Pulmonary artery endothelial cell (primary cell): ENCODE measurements around the gene MECP2. TPM values are rescaled to one million over a fixed set of nuclear protein-coding genes. Genes with fewer than 3 reads are reported as not detected.
A peak's percentile ranks its signal among the peaks of the same experiment; 100 is the strongest.
"Not testable (repeated sequence)": the region's sequence is repeated elsewhere in the genome, so short reads cannot be mapped to it uniquely, and the experiment has no call there.

ENCODE experiments used
- DNase-seq: peaks from one replicate; pipeline ENCODE4 v3.0.0-alpha.2; 2011; ENCODE audit warnings: low read depth, low spot score
- total RNA-seq: library from RNA; depleted of rRNA; stranded (reverse); fragments of >200 nt; gene quantifications from 2 replicates; pipeline ENCODE4 v1.2.3, GENCODE V29; 2014

MECP2 gene
- total RNA-seq = 20.4 and 21.6 TPM in 2 replicates

DNA sequence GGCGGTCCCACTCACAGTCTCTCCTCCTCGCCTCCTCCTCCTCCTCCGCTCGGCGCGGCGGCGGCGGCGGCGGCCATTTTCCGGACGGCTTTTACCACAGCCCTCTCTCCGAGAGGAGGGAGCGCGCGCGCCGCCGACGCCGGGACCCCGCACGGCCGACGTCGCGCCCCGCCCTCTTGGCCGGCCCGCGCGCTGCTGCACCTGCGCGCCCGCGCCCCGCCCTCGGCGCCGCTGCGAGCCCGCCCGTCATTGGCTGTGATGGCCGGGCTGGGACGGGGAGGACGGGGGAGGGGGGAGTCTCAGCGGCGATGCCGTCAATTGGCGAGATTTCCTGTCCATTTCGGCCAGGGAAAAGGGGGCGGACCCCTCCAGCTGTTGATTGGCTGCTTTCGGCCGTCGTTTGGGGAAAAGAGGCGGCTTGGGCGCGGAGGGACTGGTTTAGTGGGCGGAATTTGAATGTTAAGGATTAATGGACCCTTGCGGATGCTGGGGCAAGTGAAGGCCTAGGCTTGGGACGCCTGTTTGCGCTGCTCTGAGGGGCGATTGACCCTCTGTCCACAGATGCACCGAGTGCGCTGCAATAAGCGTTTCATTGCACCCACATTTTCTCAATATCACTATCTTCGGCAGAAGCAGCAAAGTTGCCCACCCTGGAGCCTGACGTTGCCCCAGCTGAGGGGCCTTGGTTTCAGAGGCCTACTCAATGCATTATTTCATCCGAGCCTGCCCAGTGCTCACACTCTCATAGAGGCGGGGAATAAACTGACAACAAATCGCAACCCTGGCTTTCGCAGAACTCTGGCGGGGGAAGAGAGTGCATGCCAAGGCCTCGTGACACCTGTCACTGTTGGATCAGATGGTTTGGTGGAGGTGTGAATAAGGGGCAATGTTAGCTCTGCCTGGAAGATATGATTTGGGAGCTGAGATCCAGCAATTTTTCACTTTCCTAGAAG, at the start of gene MECP2:
TSS of gene MECP2 (minus strand) at position 129 of the 953 bp plus-strand sequence.
- DNase-seq = peak; percentile 71

- DNase-seq = not testable (repeated sequence)
Observed at GRCh38 chrX:154144010-154144409, 46.5 kb upstream of the MECP2 start, which contains the start of gene OPN1LW. Gene OPN1LW, plus strand, starts transcription at chrX:154144243. Its CDS starts 41 bp downstream, at chrX:154144284.

- no peak for DNase-seq
Observed at GRCh38 chrX:154142950-154143745, 45.6 kb upstream of the MECP2 start.

DNA sequence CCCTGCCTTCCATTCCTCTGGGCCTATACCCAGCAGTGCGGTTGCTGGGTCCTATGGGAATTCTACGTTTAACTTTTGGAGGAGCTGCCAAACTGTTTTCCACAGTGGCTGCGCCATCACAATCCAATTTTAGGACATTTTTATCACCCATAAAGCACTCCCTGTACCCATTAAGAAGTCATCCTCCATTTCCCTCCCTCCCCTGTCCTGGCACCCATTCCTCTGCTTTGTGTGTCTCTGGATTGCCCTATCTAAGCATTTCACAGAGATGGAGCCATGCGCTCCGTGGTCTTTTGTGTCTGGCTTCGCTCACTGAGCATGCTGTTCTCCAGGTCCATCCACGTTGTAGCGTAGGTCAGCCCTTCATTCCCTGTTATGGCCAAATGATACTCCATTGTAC, 44.9 kb upstream of the MECP2 start:
- no peak for DNase-seq

DNA sequence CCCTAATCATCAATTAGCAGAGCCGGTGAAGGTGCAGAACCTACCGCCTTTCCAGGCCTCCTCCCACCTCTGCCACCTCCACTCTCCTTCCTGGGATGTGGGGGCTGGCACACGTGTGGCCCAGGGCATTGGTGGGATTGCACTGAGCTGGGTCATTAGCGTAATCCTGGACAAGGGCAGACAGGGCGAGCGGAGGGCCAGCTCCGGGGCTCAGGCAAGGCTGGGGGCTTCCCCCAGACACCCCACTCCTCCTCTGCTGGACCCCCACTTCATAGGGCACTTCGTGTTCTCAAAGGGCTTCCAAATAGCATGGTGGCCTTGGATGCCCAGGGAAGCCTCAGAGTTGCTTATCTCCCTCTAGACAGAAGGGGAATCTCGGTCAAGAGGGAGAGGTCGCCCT, 43.2 kb upstream of the MECP2 start:
- DNase-seq = no peak

- DNase-seq = no peak
Observed at GRCh38 chrX:154140206-154140605, 42.7 kb upstream of the MECP2 start.

- DNase-seq = no peak
Observed at GRCh38 chrX:154138857-154139256, 41.3 kb upstream of the MECP2 start.

DNA sequence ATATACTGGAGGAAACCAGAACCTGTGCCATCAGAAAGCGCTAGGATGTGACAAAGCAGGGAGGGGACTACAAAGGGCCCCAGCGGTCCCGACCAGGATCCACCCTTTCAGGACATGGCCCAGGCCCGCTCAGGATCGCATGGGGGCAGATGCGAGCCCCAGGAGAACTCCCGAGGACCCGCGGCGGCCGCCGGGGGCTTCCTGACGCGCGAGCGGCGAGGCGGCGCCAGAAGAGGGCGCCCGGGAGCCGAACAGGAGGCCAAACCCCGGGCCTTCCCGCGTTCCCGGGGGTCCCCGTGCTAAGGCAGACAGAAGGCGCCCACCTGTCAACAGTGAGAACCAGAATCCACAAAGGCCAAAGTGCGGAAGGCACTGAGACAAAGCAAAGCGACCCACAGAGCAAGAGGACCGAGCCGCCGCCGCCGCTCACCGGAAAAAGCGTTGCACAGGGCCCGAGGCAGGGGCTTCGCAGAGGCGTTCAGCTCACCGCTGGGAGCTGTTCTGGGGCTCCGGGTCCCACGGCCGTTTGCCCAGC, 39.2 kb upstream of the MECP2 start:
- no peak for DNase-seq

- no peak for DNase-seq
Observed at GRCh38 chrX:154135458-154136229, 38.1 kb upstream of the MECP2 start.

GRCh38 chrX:154132366-154132765, 34.8 kb upstream of the MECP2 start:
- DNase-seq = no peak

- DNase-seq = no peak
Observed at GRCh38 chrX:154131955-154132354, 34.4 kb upstream of the MECP2 start.

DNA sequence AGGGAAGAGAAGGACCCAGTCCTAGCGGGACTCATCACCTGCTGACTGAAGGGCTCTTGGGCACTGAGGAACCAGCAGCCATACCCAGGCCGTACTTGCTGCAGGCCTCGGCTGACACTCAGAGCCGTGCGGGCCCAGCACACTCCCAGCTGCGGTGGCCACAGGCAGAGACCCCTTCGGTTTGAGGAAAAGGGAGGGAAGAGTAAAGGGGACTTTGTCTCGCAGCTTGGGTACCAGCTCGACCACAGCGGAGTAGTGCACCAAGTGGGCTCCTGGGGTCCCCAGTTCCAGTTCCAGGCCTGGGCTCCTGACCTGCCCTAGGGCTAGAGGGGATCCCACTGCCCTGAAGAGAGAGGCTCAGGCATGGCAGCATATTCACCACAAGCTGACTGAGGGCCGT, 28.6 kb upstream of the MECP2 start:
- DNase-seq = no peak

DNA sequence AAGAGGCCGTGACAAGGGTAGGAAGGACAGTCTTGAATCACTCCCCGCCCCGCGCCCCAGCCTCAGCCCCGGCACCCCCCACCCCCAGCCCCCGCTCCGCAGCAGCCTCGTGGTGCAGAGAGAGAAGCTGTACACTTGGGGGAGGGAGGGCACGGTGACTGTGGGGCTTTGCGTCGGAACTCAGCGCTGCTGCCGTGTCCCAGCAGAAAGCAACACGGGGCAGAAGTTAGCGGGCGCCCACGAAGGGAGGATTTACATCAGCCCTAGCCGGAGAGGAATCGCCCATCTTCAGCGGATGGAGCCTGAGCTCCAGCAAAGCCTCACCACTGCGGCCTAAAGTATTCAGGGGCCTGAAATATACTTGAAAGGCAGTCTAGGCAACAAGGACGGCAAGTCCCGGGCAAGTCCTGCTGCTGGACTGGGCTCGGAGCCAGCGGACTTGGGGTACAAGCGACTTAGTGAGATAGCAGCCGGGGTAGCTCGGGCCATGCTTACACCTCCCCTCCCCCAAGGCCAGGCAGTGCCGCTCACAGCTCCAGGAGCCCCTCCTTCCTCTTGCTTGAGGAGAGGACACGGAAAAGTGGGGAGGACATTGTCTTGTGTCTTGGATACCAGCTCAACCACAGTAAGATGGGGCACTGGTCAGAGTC, 28.0 kb upstream of the MECP2 start:
- DNase-seq = no peak

DNA sequence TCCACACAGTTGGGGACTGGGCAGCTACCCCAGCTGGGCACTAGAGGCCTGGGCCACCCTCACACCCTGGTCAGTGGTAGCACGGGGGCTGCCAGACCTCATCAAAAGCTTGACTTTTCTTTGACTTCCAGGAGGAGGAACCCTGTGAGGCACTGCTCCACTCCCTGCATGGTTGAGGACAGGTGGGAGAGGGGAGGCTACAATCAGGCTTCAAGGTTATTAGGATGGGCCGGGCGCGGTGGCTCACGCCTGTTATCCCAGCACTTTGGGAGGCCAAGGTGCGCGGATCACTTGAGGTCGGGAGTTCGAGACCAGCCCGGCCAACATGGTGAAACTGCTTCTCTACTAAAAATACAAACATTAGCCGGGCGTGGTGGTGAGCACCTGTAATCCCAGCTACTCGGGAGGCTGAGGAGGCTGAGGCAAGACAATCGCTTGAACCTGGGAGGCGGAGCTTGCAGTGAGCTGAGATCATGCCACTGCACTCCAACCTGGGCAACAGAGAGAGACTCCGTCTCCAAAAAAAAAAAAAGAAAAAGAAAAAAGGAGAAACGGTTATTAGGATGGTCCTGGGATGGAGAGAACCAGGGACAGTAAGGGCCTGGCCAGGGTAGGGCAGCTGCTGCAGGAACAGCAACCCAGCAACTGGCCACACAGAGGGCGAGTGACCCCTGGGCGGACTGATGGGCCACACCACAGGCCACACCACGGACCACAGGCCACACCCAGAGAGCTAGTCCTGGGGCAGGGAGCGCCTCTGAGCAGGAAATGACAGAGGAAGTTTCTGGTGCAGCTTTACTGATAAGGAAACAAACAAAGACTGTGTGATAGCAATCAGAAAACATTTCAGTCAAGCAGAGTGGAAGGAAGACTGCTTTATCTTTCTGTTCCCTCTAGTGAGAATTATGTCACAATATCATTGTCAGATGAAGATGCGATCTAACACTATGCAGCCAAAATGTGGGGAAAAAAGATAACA, 26.0 kb upstream of the MECP2 start:
- peak; percentile 7 for DNase-seq

- no peak for DNase-seq
Observed at GRCh38 chrX:154121961-154122360, 24.4 kb upstream of the MECP2 start.

DNA sequence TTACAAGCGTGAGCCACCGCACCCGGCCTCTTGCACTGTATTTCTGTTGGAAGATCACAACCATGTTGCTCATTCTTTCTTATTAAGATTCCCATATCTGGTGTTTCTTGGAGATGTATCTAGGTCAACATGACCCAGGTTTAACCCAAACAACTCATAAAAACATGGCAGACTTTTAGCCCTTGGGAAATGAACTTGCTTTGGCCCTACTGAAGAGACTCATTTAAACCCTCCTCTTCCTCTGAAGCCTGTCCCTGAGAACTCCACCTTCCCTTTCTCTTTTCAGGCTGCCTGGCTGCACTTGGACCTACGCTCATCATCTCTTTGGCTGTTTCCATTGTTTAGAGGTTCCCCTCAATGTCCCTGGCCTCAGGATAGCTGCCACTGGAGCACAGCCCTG, 23.7 kb upstream of the MECP2 start:
- no peak for DNase-seq

GRCh38 chrX:154120567-154120966, 23.1 kb upstream of the MECP2 start:
- DNase-seq = no peak

DNA sequence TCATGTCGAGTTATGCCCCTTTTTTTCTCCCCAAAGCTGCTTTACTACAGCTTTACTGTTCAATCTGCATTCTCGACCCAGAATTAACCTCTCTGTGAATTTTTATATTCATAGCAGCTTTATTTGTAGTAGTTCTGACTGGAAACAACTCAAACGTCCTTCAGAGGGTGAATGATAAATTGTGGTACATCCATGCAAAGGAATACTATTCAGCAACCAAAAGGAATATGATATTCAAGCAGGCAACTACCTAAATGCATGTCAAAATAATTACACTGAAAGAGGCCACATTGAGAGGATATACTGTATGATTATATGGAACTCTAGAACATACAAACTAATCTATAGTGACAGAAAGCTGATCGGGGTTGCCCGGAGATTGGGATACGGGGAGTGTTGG, 20.0 kb upstream of the MECP2 start:
- no peak for DNase-seq

GRCh38 chrX:154116426-154117211, 19.1 kb upstream of the MECP2 start:
- no peak for DNase-seq
